ENCODE results near the gene NOX4.

GRCh38 chr11:89535221-89535620, 44.0 kb upstream of the NOX4 start:
- TF ChIP-seq CTCF (IDR thresholded peaks at IDR 0.05; ENCODE audit: low read length): no peak
- no peak for TF ChIP-seq EZH2phosphoT487 (IDR thresholded peaks at IDR 0.05; ENCODE audit: low read length)
- no peak for TF ChIP-seq EZH2 (optimal IDR thresholded peaks at IDR 0.05; ENCODE audit: low read depth, low read length)

All from MM.1S (cell line).